Measurements from ENCODE around the gene CUL4A. TPM values are rescaled to one million over a fixed set of nuclear protein-coding genes. Genes with fewer than 3 reads are reported as not detected.

CUL4A gene
- polyA plus RNA-seq, 1 donor from 2014 or later, result 69.9 TPM

DNA sequence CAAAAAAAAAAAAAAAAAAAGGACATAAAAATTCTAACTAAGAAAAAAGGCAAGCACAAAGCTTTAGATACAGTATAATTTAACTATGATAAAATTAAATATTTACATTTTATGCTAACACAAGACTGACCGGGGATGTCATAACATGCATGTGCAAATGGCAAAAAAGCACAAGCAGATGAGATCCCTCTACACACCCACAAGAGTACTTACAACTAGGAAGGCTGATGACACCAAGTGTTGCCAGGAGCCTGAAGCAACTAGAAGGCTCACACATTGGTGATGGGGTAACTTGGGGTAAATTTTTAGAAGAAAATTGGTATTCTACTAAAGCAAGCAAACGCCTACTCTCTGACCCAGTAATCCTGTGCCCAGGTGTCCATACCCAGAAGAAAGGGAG lies 7.6 kb upstream of the CUL4A start:
- no peak overlapping the region for H3K4me2 ChIP-seq (ENCODE audit: low read length)
- no peaks in the 10 kb centered on the region for H3K9me2 ChIP-seq (ENCODE audit: insufficient read depth, low read length)
- no peak overlapping the region for H3K27ac ChIP-seq (ENCODE audit: low read length)
- no peak overlapping the region for H3K9ac ChIP-seq (ENCODE audit: low read length)
- no peaks in the 10 kb centered on the region for H4K20me1 ChIP-seq (ENCODE audit: insufficient read depth)
- H3K27me3 ChIP-seq (ENCODE audit: insufficient read depth, low read depth, low read length), result no peaks in the 10 kb centered on the region
- no peak for TF ChIP-seq MXI1 (conservative IDR thresholded peaks at IDR 0.05; ENCODE audit: poor library complexity, severe bottlenecking)
- no peak for TF ChIP-seq TAF1 (IDR thresholded peaks at IDR 0.05; ENCODE audit: low read depth)
- TF ChIP-seq EZH2 (IDR thresholded peaks at IDR 0.05; ENCODE audit: borderline replicate concordance, insufficient read depth, low read length, poor library complexity, severe bottlenecking), result no peak
- peaks cover 10% of the 10 kb centered on the region for H3K36me3 ChIP-seq (ENCODE audit: insufficient read depth, low read length)
- H3K9me3 ChIP-seq (ENCODE audit: low read length), result no peaks in the 10 kb centered on the region
- peaks cover 40% of the 10 kb centered on the region for H3K79me2 ChIP-seq (replicated peaks; ENCODE audit: insufficient read depth, low read length)
- no peaks in the 10 kb centered on the region for H3F3A ChIP-seq (ENCODE audit: insufficient read depth, low read length, poor library complexity, severe bottlenecking)
- H2AFZ ChIP-seq (ENCODE audit: low read depth, low read length), result no peak overlapping the region
- H3K4me3 ChIP-seq (ENCODE audit: low read length), result no peak overlapping the region

DNA sequence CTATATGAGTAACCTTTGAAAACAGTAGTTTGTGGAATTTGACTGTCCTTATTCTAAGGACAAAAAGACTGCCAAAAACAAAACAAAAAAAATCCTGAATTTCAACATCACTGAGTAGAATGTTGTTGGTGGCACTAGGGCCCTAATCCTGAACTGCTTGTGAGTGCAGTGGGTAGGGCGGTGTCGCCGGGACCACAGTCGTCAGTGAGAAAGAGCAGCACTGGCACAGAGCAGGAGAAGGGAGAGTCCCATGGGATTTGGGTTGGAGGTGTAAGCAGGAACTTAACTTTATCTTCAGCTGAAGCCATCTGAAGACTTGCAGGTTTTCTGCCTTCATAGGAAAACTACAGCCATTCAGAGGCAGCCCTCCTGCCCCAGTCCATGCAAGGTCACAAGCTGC lies 6.5 kb upstream of the CUL4A start:
- no peak overlapping the region for H3K27ac ChIP-seq (ENCODE audit: low read length)
- peaks cover 51% of the 10 kb centered on the region for H3K79me2 ChIP-seq (replicated peaks; ENCODE audit: insufficient read depth, low read length)
- no peaks in the 10 kb centered on the region for H3K9me2 ChIP-seq (ENCODE audit: insufficient read depth, low read length)
- no peaks in the 10 kb centered on the region for H3F3A ChIP-seq (ENCODE audit: insufficient read depth, low read length, poor library complexity, severe bottlenecking)
- H3K9ac ChIP-seq (ENCODE audit: low read length), result no peak overlapping the region
- no peaks in the 10 kb centered on the region for H3K9me3 ChIP-seq (ENCODE audit: low read length)
- H3K27me3 ChIP-seq (ENCODE audit: insufficient read depth, low read depth, low read length), result no peaks in the 10 kb centered on the region
- H3K4me3 ChIP-seq (ENCODE audit: low read length), result no peak overlapping the region
- H2AFZ ChIP-seq (ENCODE audit: low read depth, low read length), result no peak overlapping the region
- peaks cover under 1% of the 10 kb centered on the region for H3K36me3 ChIP-seq (ENCODE audit: insufficient read depth, low read length)
- H4K20me1 ChIP-seq (ENCODE audit: insufficient read depth), result no peaks in the 10 kb centered on the region
- TF ChIP-seq, protein P1, sequence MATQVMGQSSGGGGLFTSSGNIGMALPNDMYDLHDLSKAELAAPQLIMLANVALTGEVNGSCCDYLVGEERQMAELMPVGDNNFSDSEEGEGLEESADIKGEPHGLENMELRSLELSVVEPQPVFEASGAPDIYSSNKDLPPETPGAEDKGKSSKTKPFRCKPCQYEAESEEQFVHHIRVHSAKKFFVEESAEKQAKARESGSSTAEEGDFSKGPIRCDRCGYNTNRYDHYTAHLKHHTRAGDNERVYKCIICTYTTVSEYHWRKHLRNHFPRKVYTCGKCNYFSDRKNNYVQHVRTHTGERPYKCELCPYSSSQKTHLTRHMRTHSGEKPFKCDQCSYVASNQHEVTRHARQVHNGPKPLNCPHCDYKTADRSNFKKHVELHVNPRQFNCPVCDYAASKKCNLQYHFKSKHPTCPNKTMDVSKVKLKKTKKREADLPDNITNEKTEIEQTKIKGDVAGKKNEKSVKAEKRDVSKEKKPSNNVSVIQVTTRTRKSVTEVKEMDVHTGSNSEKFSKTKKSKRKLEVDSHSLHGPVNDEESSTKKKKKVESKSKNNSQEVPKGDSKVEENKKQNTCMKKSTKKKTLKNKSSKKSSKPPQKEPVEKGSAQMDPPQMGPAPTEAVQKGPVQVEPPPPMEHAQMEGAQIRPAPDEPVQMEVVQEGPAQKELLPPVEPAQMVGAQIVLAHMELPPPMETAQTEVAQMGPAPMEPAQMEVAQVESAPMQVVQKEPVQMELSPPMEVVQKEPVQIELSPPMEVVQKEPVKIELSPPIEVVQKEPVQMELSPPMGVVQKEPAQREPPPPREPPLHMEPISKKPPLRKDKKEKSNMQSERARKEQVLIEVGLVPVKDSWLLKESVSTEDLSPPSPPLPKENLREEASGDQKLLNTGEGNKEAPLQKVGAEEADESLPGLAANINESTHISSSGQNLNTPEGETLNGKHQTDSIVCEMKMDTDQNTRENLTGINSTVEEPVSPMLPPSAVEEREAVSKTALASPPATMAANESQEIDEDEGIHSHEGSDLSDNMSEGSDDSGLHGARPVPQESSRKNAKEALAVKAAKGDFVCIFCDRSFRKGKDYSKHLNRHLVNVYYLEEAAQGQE (IDR thresholded peaks at IDR 0.05; ENCODE audit: borderline replicate concordance), result no peak
- no peak for TF ChIP-seq SMC3 (conservative IDR thresholded peaks at IDR 0.05; ENCODE audit: poor library complexity)
- TF ChIP-seq MXI1 (conservative IDR thresholded peaks at IDR 0.05; ENCODE audit: poor library complexity, severe bottlenecking), result no peak
- TF ChIP-seq EZH2 (IDR thresholded peaks at IDR 0.05; ENCODE audit: borderline replicate concordance, insufficient read depth, low read length, poor library complexity, severe bottlenecking), result no peak
- TF ChIP-seq, protein P2, sequence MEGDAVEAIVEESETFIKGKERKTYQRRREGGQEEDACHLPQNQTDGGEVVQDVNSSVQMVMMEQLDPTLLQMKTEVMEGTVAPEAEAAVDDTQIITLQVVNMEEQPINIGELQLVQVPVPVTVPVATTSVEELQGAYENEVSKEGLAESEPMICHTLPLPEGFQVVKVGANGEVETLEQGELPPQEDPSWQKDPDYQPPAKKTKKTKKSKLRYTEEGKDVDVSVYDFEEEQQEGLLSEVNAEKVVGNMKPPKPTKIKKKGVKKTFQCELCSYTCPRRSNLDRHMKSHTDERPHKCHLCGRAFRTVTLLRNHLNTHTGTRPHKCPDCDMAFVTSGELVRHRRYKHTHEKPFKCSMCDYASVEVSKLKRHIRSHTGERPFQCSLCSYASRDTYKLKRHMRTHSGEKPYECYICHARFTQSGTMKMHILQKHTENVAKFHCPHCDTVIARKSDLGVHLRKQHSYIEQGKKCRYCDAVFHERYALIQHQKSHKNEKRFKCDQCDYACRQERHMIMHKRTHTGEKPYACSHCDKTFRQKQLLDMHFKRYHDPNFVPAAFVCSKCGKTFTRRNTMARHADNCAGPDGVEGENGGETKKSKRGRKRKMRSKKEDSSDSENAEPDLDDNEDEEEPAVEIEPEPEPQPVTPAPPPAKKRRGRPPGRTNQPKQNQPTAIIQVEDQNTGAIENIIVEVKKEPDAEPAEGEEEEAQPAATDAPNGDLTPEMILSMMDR (IDR thresholded peaks at IDR 0.05; ENCODE audit: poor library complexity, severe bottlenecking), result no peak
- TF ChIP-seq EP300 (conservative IDR thresholded peaks at IDR 0.05; ENCODE audit: poor library complexity, severe bottlenecking), result no peak
- TF ChIP-seq RAD21 (conservative IDR thresholded peaks at IDR 0.05), result no peak
- TF ChIP-seq POLR2AphosphoS5 (IDR thresholded peaks at IDR 0.05), result no peak
- no peak for TF ChIP-seq TAF1 (IDR thresholded peaks at IDR 0.05; ENCODE audit: low read depth)
- H3K4me2 ChIP-seq (ENCODE audit: low read length), result no peak overlapping the region
